ENCODE results near the gene DNTTIP2.

- no peak for TF ChIP-seq ETV6 (CRISPR knock-in tag; IDR thresholded peaks at IDR 0.05)
- TF ChIP-seq E2F1 (CRISPR knock-in tag; IDR thresholded peaks at IDR 0.05), result no peak
- no peak for TF ChIP-seq ATF1 (CRISPR knock-in tag; IDR thresholded peaks at IDR 0.05)
- TF ChIP-seq CTCF (IDR thresholded peaks at IDR 0.05), result no peak
- no peak for TF ChIP-seq AFF4 (CRISPR knock-in tag; IDR thresholded peaks at IDR 0.05; ENCODE audit: borderline replicate concordance)
- no peak for TF ChIP-seq ZMAT4 (CRISPR knock-in tag; IDR thresholded peaks at IDR 0.05)
- no peak for TF ChIP-seq JUN (CRISPR knock-in tag; IDR thresholded peaks at IDR 0.05)
- TF ChIP-seq PRDM15 (CRISPR knock-in tag; IDR thresholded peaks at IDR 0.05), result no peak
- TF ChIP-seq CREB1 (CRISPR knock-in tag; IDR thresholded peaks at IDR 0.05), result no peak
Observed at GRCh38 chr1:93837961-93838360, 41.0 kb downstream of the DNTTIP2 start.
